ENCODE measurements around the gene NR1D2. TPM values are rescaled to one million over a fixed set of nuclear protein-coding genes. Genes with fewer than 3 reads are reported as not detected.

The NR1D2 gene
- polyA plus RNA-seq, 3 donors, result 4.1 to 5.4 (median 5.3) TPM

DNA sequence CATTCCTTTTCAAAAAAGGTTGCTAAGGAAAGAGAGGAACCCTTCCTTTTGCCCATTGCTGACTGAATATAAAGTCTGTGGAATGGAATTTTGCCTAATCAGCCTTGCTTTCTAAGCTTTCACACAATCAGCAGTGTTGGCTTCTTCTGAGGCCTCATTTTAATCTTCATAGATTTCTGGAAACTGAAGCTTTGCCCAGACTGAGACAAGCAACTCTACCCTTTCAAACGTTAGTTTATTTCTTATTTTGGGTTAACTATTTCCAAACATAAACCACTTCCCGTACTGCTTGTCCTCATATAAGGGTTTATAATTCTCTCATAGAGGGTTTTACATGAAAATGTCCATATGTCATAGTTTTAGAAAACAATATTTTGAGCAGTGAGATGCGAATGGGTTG, 82.9 kb downstream of the NR1D2 start:
- intact Hi-C loops (cut with micrococcal nuclease), result no loop called here
- Histone ChIP-seq H2AFZ (ENCODE audit: insufficient read depth, low read depth, low read length, poor library complexity, severe bottlenecking) (no peak overlapping the region), H3K4me1 (ENCODE audit: control insufficient read depth in 1 of 2, insufficient read depth in 2 of 2, low read length in 2 of 2) (no peaks in the 10 kb centered on the region), H3K4me2 (replicated peaks; ENCODE audit: extremely low read depth, low read length, poor library complexity, severe bottlenecking) (no peak overlapping the region), H3K9me3 (replicated peaks in 1 of 2; ENCODE audit: control insufficient read depth in 1 of 2, insufficient read depth in 1 of 2, low read length in 2 of 2) (no peaks in the 10 kb centered on the region), H3K4me3 (replicated peaks in 1 of 3; ENCODE audit: low read depth in 2 of 3, low read length in 3 of 3) (no peak overlapping the region), H3K27ac (ENCODE audit: low read depth in 1 of 2, low read length in 2 of 2) (no peak overlapping the region), H3K27me3 (ENCODE audit: control insufficient read depth in 2 of 2, insufficient read depth in 2 of 2, low read length in 2 of 2) (no peaks in the 10 kb centered on the region), H3K79me2 (ENCODE audit: insufficient read depth, low read length) (no peaks in the 10 kb centered on the region), H3K9ac (ENCODE audit: insufficient read depth, low read length, poor library complexity, severe bottlenecking) (no peak overlapping the region), H3K36me3 (replicated peaks in 1 of 2; ENCODE audit: control insufficient read depth in 1 of 2, insufficient read depth in 2 of 2, low read length in 2 of 2) (no peaks in the 10 kb centered on the region), H4K20me1 (ENCODE audit: insufficient read depth, low read length) (no peaks in the 10 kb centered on the region)
- no peaks in the 10 kb centered on the region for H3K36me3 Mint-ChIP-seq
- no peaks in the 10 kb centered on the region for H3K4me1 Mint-ChIP-seq
- H3K27me3 Mint-ChIP-seq (ENCODE audit: low read depth in 3 of 3), result peaks cover 0 to 1% (median 0%) of the 10 kb centered on the region in 3 donors
- 100% methylated on average over 1 of the region's 3 CpGs for WGBS (ENCODE audit: insufficient coverage)
- H3K27ac Mint-ChIP-seq, result no peak overlapping the region
- TF ChIP-seq, protein P1, sequence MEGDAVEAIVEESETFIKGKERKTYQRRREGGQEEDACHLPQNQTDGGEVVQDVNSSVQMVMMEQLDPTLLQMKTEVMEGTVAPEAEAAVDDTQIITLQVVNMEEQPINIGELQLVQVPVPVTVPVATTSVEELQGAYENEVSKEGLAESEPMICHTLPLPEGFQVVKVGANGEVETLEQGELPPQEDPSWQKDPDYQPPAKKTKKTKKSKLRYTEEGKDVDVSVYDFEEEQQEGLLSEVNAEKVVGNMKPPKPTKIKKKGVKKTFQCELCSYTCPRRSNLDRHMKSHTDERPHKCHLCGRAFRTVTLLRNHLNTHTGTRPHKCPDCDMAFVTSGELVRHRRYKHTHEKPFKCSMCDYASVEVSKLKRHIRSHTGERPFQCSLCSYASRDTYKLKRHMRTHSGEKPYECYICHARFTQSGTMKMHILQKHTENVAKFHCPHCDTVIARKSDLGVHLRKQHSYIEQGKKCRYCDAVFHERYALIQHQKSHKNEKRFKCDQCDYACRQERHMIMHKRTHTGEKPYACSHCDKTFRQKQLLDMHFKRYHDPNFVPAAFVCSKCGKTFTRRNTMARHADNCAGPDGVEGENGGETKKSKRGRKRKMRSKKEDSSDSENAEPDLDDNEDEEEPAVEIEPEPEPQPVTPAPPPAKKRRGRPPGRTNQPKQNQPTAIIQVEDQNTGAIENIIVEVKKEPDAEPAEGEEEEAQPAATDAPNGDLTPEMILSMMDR (IDR thresholded peaks at IDR 0.05), result no peak
- no peak for DNase-seq
- H3K9me3 Mint-ChIP-seq, result peaks cover 0 to 3% (median 1%) of the 10 kb centered on the region in 7 donors
- no peak overlapping the region for H3K4me3 Mint-ChIP-seq

Other genes starting within 250 kb of the NR1D2 start
- gene UBE2E1, start 139.3 kb upstream of the NR1D2 start, polyA plus RNA-seq, result 10 to 100 TPM; 31.3 to 60.2 (median 34.6) TPM
- 1 to 10 TPM in 2 of 3 donors, under 1 TPM in 1; 0.69 to 2.0 (median 1.9) TPM for gene NKIRAS1, start 28.3 kb upstream of the NR1D2 start, polyA plus RNA-seq
- 1,000 to 10,000 TPM; 2,510 to 3,161 (median 2,781) TPM for gene RPL15, start 28.2 kb upstream of the NR1D2 start, polyA plus RNA-seq